ENCODE data around the gene CAPRIN2.

Gene CAPRIN2

DNA sequence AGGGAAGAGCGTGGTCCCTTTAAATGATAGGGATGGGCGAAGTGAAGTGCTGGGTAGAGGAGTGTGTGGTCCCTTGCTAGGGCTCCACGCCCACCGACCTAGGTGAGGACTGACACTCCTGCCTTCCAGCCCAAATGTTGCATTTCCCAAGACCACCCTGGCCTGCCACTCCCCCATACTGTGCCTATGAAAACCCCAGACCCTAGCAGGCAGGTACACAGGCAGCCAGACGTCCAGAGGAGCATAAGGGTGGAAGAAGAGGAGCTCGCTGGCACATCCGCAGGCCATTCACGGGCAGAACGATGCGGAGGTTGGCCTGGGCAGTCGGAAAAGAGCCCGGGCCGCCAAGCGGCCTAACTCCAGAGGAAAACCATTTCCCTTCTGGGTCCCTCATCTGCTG, 58.3 kb downstream of the CAPRIN2 start:
- peak; percentile 55 for DNase-seq

DNA sequence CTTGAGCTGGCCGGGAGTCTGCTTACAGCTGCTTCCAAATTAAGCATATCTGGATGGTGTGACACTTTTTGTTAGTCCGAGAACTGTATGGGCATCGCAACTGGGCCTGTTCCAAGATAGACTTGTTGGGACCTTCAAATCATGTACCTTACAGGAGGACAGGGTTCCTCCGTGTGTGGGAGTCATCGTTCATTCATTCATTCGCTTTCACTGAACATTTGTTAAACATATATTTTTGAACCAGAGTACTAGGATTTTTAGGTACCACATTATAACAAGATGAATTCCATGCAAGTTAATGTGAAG, 58.7 kb downstream of the CAPRIN2 start:
- DNase-seq, result no peak

DNA sequence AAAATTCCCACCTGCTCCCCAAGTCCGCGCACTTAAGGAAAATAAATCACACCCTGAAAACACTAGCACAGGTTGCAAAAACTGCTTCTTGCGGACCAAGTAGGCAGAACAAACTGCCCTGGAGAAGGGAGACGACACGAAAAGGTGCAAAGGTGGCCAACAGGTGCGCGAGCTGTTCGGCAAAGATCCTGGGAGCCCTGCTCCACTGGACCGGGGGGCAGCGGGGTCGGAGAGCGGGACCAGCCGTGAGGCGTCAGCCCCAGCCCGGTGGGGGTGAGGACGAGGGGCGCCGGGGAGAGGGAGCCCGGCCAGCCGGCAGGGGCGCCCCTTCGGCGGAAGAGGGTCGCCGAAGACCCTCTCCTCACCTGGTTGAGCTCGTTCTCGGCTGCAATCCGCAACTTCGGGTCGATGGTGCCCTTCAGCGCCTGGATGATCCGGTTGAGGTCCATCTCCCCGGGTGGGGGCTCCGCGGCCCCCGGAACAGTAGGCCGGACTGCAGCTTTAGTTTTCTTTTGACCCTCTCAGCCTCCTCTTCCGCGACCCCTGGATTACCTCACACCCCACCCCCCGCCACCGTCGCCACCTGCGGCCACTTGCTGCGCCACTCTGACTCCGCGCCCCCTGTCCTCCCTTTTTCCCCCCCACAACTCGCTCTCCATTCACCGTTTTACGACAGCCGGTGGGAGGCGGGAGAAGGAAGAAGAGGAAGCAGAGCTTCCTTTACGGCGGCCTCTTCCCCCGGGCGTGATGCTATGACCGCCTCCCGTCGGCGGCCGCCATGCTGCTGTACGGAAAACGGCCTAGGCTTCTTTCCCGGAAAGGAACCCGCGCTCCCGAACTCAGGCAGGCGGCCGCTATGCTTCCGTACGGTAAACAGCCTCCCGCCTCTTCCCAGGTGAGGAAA, 59.3 kb downstream of the CAPRIN2 start, which contains the start of gene IPO8:
IPO8 (minus strand) TSS at position 671 of the 904 bp plus-strand sequence; CDS start at position 449, 222 bp downstream.
- DNase-seq, result peak; percentile 98

DNA sequence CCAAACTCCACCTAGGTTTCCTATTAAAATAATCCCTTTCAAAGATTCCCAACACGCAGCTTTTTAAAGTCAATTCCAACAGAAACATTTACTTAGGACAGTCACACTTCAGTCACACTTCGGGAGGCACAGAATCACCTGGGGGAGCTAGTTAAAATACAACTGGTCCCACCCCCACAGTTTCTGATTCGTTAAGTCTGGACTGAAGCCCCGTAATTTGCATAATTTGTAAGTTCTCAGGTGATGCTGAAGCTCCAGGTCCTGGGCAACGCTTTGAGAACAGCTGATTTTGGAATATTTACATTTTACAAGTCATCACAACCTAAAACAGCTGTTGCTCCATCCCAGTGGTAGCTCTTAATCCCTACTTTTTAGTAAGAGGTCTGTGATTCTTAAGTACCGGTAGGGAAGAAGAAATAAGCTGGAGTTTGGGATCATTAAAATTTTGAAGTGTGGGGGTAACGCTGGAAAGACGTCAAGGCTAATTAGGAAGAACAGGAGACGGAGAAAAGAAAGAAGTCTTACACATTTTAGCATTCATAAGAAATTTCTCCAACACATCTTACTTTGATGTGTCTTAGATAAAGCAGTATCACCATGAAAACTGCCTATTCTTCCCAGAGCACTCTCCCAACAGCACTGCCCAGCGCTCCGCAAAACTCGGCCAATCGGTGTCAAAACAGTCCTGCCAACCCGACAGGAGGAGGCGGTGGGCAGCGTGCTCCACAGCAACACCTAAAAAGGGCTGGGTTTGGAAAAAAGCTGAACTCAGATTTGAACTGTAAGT, 60.1 kb downstream of the CAPRIN2 start:
- peak; percentile 86 for DNase-seq

DNA sequence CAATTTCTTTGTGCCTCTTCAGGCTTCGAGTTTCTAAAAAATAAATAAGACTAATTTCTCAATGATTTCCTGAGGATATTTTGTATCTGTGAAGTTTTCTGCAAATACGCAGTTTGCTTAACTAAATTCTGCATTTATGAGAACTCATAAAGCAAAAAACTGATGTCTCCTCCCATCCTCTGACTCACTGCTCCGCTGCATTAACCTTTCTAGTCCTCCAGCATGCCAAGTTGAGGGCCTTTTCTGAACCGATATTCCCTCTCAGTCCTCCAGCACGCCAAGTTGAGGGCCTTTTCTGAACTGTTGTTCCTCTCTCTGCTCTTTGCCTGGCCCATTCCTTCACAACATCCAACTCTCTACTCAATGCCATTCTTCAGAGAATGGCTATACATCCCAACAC, 62.3 kb downstream of the CAPRIN2 start:
- DNase-seq, result no peak

DNA sequence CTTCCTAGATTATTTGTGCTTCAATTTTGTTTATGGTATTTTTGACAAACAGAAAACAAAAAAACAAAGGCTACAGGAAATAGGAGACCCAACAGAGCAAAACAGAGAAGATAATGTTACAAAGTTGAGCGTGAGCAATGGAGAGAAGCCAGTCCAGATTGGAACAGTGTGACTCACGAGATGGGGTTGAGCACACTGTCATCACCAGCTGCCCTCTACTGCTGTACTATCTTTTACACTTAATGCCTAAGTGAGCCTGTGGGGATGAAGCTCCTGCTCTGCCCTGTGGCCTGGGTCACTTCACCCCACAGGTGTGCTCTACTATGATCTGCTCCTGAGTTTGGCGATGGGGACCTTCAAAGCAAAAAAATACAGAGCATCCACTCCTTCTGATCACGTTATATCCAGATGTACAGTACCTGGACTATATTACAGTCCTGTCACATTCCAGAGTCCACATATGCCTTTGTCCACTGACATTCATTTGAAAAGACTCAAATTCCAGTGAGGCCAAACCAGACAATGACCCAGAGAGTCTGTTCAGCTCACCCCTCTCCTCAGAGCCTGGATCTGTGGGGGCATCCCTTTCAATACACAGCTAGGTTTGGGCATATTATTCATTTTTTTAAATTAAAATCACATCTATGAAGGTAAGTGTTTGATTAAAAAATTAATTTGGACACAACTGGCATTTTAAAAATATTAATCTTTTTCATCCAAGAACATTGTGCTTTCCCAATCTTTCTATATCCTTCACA, 63.5 kb downstream of the CAPRIN2 start:
- DNase-seq, result peak; percentile 77

DNA sequence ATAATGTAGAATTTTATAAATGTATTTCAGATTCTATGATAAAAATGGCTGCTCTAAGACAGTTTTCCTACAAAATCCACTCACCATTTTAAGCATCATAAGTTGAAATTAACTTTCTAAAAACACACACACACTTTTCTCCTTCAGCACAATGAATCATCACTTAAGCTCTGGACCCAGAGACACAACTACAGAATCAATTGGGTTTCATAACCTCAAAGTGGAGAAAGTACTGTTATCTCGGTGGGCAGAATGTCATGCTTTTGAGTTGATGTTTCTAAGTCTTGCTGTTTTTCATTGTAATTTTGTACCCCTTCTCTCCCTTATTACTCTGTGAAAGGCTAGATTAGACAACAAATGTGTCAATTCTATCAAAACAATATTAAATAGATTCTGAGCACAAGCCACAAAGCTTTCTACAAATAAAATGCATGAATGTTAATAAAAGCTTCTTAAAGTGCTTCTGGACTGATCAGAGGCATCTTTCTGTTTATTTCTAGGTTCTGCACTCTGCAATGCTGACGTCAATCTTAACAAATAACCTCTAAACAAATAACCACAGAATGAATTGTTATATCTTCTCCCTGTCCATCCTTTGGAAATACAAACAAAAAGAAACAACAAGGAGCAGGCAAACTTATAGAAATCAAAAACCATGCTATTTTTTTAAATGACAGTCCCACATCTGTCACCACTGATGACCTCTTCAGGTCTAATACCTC, 67.3 kb downstream of the CAPRIN2 start:
- no peak for DNase-seq

DNA sequence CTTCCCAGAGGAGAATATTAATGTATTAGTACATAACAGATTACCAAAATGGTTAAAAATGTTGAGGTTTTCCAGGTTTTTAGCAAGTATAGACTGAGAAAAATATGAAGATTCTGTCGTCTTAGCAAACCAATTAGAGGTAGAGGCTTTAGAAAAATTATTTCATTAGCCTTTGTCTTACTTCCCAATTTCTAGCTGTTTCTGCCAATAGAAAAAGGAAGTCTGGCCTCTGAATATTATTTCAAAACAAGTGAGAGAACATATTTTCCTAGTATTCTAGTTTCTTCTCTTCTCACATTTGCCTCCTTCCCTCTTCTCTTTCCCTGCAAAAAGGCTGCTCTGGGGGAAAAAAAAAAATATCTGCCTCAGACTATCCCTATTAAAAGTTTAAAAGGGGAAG, 75.5 kb downstream of the CAPRIN2 start:
- DNase-seq, result no peak

DNA sequence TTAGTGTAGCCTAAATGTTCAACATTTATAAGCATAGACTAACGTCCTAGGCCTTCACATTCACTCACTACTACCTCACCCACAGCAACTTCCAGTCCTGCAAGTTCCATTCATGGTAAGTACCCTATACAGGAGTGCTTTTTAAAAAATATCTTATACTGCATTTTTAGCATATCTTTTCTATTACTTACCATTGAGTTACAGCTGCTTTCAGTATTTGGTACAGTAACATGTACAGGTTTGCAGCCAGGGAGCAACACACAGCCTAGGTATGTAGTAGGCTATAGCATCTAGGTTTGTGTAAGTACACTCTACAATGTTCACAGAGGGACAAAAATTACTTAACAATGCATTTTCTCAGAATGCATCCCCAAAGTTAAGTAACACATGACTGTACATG, 76.5 kb downstream of the CAPRIN2 start:
- no peak for DNase-seq

DNA sequence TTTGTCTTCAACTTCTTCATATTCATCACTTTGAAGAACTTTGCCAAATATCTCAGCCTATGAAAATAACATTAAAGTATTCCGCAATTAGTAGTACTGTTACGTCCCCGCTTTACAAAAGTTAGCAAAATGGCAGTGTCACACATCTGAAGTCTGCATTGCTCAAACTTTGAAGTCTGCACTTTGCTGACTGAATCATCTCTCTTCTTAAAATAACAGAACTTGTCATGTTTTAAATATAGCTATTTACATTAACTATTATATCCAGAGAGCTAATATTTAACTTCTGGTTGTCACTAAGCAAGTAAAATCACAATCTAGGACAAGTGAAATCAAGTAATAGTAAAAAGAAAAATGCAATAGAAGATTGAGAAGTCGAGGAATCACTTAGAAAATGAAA, 93.5 kb downstream of the CAPRIN2 start:
- DNase-seq, result no peak

Measured in islet precursor cell (in vitro differentiated cells).